Natural killer cell (primary cell): ENCODE results near the gene FBXL17. TPM values are rescaled to one million over a fixed set of nuclear protein-coding genes. Genes with fewer than 3 reads are reported as not detected.
A peak's percentile ranks its signal among the peaks of the same experiment; 100 is the strongest.
"Not testable (repeated sequence)": the region's sequence is repeated elsewhere in the genome, so short reads cannot be mapped to it uniquely, and the experiment has no call there.

Experiments used
- ATAC-seq, 3 donors: fragments of 150-1000 bp in 2 of 3; fragments of 200-7000 bp in 1 of 3; cut with Tn5 transposase; 1 replicate in 1 of 3; 2 replicates in 2 of 3; pipeline ENCODE4 v1.10.0; 2021; ENCODE audit warnings: mild to moderate bottlenecking in 2 of 3, moderate library complexity in 2 of 3
- DNase-seq, 2 donors: peaks; one replicate each; pipeline versions ENCODE4 v3.0.0 to v3.0.0-alpha.2; 2013 to 2021; ENCODE audit warnings: mixed read lengths in 1 of 2
- H3K27ac ChIP-seq: one replicate; pipeline ENCODE4 v1.5.1; 2013; ENCODE audit warnings: mild to moderate bottlenecking, low read length
- H3K27me3 ChIP-seq: one replicate; pipeline ENCODE4 v1.6.1; 2013; ENCODE audit warnings: low read length; ENCODE audit not compliant: control insufficient read depth, insufficient read depth
- H3K36me3 ChIP-seq: one replicate; pipeline ENCODE4 v1.6.1; 2013; ENCODE audit warnings: low read length; ENCODE audit not compliant: control insufficient read depth, insufficient read depth
- H3K4me1 ChIP-seq: one replicate; pipeline ENCODE4 v1.6.1; 2013; ENCODE audit warnings: low read length; ENCODE audit not compliant: control insufficient read depth, insufficient read depth
- H3K4me3 ChIP-seq: one replicate; pipeline ENCODE4 v1.5.1; 2013; ENCODE audit warnings: low read length
- H3K9me3 ChIP-seq: one replicate; pipeline ENCODE4 v1.6.1; 2013; ENCODE audit warnings: low read length; ENCODE audit not compliant: control insufficient read depth, insufficient read depth
- H3K27ac Mint-ChIP-seq, 2 donors: one replicate each; pipeline ENCODE4 v1.8.0; 2022; ENCODE audit warnings: mild to moderate bottlenecking in 2 of 2, mixed read lengths in 2 of 2, moderate library complexity in 1 of 2
- H3K27me3 Mint-ChIP-seq, 2 donors: one replicate each; pipeline ENCODE4 v1.8.0; 2022; ENCODE audit warnings: low read depth in 2 of 2, mixed read lengths in 2 of 2
- H3K36me3 Mint-ChIP-seq: one replicate; pipeline ENCODE4 v1.8.0; 2022; ENCODE audit warnings: mixed read lengths
- H3K4me1 Mint-ChIP-seq, 2 donors: one replicate each; pipeline ENCODE4 v1.8.0; 2022; ENCODE audit warnings: mixed read lengths in 2 of 2
- H3K4me3 Mint-ChIP-seq: one replicate; pipeline ENCODE4 v1.8.0; 2022; ENCODE audit warnings: mild to moderate bottlenecking, moderate library complexity, mixed read lengths
- H3K9me3 Mint-ChIP-seq, 2 donors: one replicate each; pipeline ENCODE4 v1.8.0; 2022; ENCODE audit warnings: mixed read lengths in 2 of 2
- CTCF ChIP-seq: fragments of 200-600 bp; IDR thresholded peaks from one replicate; pipeline ENCODE4 v1.8.0; 2022; ENCODE audit warnings: antibody characterized with exemption
- WGBS: methylation state at CpG from one replicate; pipeline ENCODE4 v1.1.7; 2013; ENCODE audit warnings: missing lambda C conversion rate; ENCODE audit not compliant: insufficient coverage; 5-methylcytosine and 5-hydroxymethylcytosine counted together
- intact Hi-C: fragments of 100-400 bp; cut with micrococcal nuclease; formaldehyde crosslinking; loops from one replicate; pipeline ENCODE4 v1.14.2; 2022
- total RNA-seq, 4 donors: library from RNA; stranded (reverse); fragments of 120-200 nt in 1 of 4; gene quantifications; one replicate each; pipeline versions ENCODE4 v1.2.3 to v1.2.4, GENCODE V29; 2013 to 2022

Gene FBXL17
- total RNA-seq, 3 donors from 2014 or later (not counting 1 experiment from before 2014, with no cell fraction given): 34.2 to 46.8 (median 34.9) TPM

GRCh38 chr5:108278285-108279240, 103.3 kb downstream of the FBXL17 start:
- H3K4me1 Mint-ChIP-seq: peaks cover 27 to 28% of the 10 kb centered on the region in 2 donors
- TF ChIP-seq CTCF: no peak
- peaks cover 5 to 7% of the 10 kb centered on the region in 2 donors for H3K9me3 Mint-ChIP-seq
- WGBS: 98% methylated on average over 3 of the region's 3 CpGs
- Histone ChIP-seq H3K36me3 (no peaks in the 10 kb centered on the region), H3K4me3 (no peak overlapping the region), H3K4me1 (peaks cover 7% of the 10 kb centered on the region), H3K27ac (no peak overlapping the region), H3K9me3 (no peaks in the 10 kb centered on the region), H3K27me3 (no peaks in the 10 kb centered on the region)
- H3K36me3 Mint-ChIP-seq: peaks cover 12% of the 10 kb centered on the region
- H3K27ac Mint-ChIP-seq: peak overlapping the region in 1 of 2 donors; percentile 27
- H3K27me3 Mint-ChIP-seq: no peaks in the 10 kb centered on the region
- H3K4me3 Mint-ChIP-seq: no peak overlapping the region
- intact Hi-C loops: no loop called here
- ATAC-seq: no peak
- DNase-seq: no peak

DNA sequence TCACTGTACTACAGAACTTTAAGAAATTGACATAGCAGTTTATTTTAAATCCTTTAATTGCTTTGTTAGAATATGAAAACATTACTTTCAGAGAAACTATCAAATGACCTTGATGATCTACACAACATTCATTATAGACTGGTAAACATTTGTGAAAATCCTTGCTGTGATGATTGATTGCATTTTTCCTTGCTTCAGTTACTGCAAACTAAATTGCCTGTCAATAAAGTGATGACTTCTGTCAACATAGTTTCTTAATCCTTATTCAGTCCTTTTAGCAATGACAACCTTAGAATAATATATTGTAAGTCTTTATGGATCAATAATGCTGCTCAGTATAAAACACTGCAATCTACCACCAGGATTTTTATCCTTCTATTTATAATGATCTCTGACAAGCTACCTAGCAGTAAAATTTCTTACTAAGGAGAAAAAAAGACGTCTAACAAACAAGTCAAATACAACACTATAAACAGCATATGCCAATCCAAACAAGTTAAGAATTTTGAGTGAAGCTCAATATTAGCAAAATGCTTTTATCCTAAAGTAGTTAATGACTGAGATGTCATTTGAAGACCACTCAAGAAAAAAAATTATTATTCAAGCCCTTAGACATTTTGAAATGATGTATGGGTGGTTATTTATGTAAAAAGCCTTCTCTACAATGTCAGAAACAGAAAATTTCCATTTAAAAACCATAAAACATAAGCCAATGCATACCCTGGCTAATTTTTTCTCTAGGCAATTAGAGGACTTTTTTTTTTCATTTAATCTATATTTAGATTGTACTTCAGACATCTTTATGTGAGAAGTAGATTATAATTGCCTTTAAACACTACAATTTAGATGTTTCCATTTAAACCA, 105.5 kb downstream of the FBXL17 start:
- peaks cover 27 to 28% of the 10 kb centered on the region in 2 donors for H3K4me1 Mint-ChIP-seq
- no peak overlapping the region for H3K27ac Mint-ChIP-seq
- H3K9me3 Mint-ChIP-seq: peaks cover 0 to 1% of the 10 kb centered on the region in 2 donors
- H3K4me3 Mint-ChIP-seq: no peak overlapping the region
- Histone ChIP-seq H3K27ac (no peak overlapping the region), H3K4me1 (peaks cover 7% of the 10 kb centered on the region), H3K4me3 (no peak overlapping the region), H3K27me3 (no peaks in the 10 kb centered on the region), H3K9me3 (no peaks in the 10 kb centered on the region), H3K36me3 (no peaks in the 10 kb centered on the region)
- DNase-seq: no peak
- H3K36me3 Mint-ChIP-seq: peaks cover 2% of the 10 kb centered on the region
- H3K27me3 Mint-ChIP-seq: no peaks in the 10 kb centered on the region
- no CpG with 5 or more reads among the region's 1 CpG for WGBS
- TF ChIP-seq CTCF: no peak
- ATAC-seq: no peak
- intact Hi-C loops: no loop called here

- ATAC-seq, DNase-seq, H3K4me3 ChIP-seq, H3K27me3 ChIP-seq, H3K9me3 Mint-ChIP-seq, H3K9me3 ChIP-seq, H3K27me3 Mint-ChIP-seq, intact Hi-C loops, H3K36me3 Mint-ChIP-seq, H3K4me3 Mint-ChIP-seq, H3K36me3 ChIP-seq, H3K4me1 ChIP-seq, H3K27ac ChIP-seq, H3K27ac Mint-ChIP-seq: not testable (repeated sequence)
- 98% methylated on average over 10 of the region's 10 CpGs for WGBS
- peaks cover 17 to 21% of the 10 kb centered on the region in 2 donors for H3K4me1 Mint-ChIP-seq
Observed at GRCh38 chr5:108274080-108274479, 107.8 kb downstream of the FBXL17 start.

DNA sequence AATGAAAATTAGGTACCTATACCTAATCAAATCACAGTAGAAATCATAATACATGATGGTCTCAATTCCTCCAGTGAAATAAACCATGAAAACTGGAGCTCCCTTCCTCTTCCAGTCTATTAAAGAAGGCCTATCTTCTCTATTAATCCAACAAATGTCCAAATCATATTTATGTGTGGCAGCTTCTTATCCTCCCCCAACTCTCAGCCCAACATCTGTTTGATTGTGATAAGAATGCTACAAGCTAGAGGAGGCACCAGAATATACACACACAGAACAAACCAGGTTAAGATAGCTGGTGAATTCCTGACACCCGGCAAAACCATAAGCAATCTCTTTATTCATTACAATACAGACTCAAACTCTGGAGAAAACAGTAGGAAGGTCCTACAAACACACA, 110.8 kb downstream of the FBXL17 start:
- no peak overlapping the region for H3K4me3 ChIP-seq
- Mint-ChIP-seq H3K9me3 (no peaks in the 10 kb centered on the region), H3K36me3 (no peaks in the 10 kb centered on the region), H3K27ac (no peak overlapping the region), H3K4me3 (no peak overlapping the region), H3K27me3 (no peaks in the 10 kb centered on the region), H3K4me1 (peaks cover 7 to 14% of the 10 kb centered on the region in 2 donors)
- no peak for TF ChIP-seq CTCF
- H3K36me3 ChIP-seq: no peaks in the 10 kb centered on the region
- intact Hi-C loops: no loop called here
- 43% methylated on average over 1 of the region's 1 CpG for WGBS
- ATAC-seq (no peak), DNase-seq (no peak)
- H3K9me3 ChIP-seq: no peaks in the 10 kb centered on the region
- H3K4me1 ChIP-seq: no peaks in the 10 kb centered on the region
- no peaks in the 10 kb centered on the region for H3K27me3 ChIP-seq
- no peak overlapping the region for H3K27ac ChIP-seq
